GM12875 (cell line): Measurements from ENCODE around the gene P2RX3.

Experiments
- H3K4me3 ChIP-seq: one replicate; pipeline ENCODE4 v1.5.1; 2011; ENCODE audit warnings: low read depth, low read length, control low read depth
- CTCF ChIP-seq: IDR thresholded peaks from 2 replicates; pipeline ENCODE4 v1.5.1; 2011; ENCODE audit warnings: low read depth, mild to moderate bottlenecking, control low read depth, inconsistent platforms, low read length, moderate library complexity, borderline replicate concordance; ENCODE audit not compliant: insufficient read depth

Gene P2RX3

GRCh38 chr11:57315491-57315890 lies 22.7 kb upstream of the P2RX3 start:
- no peak overlapping the region for H3K4me3 ChIP-seq
- TF ChIP-seq CTCF = no peak

DNA sequence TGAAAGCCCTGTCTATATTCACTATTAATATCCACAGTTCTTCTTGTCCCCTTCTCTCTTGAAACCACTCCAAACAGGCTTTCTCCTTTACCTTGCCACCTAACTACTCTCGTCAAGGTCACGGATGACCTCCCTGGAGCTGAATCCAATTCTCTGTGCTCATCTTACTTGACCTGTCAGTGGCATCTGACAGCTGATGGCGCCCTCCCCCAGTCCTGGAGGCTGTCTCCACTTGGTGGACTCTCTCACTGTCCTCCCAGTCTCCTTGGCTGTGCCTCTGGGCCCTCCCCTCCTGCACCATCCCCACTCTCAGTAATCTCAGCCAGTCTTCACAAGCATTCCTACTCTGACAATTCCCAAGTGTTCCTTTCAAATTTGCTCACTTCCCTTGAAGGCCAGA lies 22.1 kb upstream of the P2RX3 start:
- no peak for TF ChIP-seq CTCF
- no peak overlapping the region for H3K4me3 ChIP-seq

GRCh38 chr11:57318178-57318577 lies 20.0 kb upstream of the P2RX3 start:
- H3K4me3 ChIP-seq = no peak overlapping the region
- TF ChIP-seq CTCF = no peak

- TF ChIP-seq CTCF = no peak
- no peak overlapping the region for H3K4me3 ChIP-seq
Measured at GRCh38 chr11:57320067-57320718, 18.0 kb upstream of the P2RX3 start.

GRCh38 chr11:57320719-57321387 lies 17.3 kb upstream of the P2RX3 start:
- TF ChIP-seq CTCF = no peak
- H3K4me3 ChIP-seq = no peak overlapping the region

- no peak overlapping the region for H3K4me3 ChIP-seq
- no peak for TF ChIP-seq CTCF
Measured at GRCh38 chr11:57321388-57322255, 16.5 kb upstream of the P2RX3 start.
